Neuronal stem cell (in vitro differentiated cells): ENCODE measurements around the gene NME7.

Experiments
- DNase-seq: peaks from one replicate; pipeline ENCODE4 v3.0.0-alpha.2; 2013; ENCODE audit warnings: low spot score
- H2AFZ ChIP-seq: one replicate; pipeline ENCODE4 v1.6.1; 2013; ENCODE audit warnings: mild to moderate bottlenecking, low read length, inconsistent platforms
- H2AK5ac ChIP-seq: 2 replicates; pipeline ENCODE4 v1.6.1; 2013; ENCODE audit warnings: low read depth, mild to moderate bottlenecking, inconsistent platforms, low read length, moderate library complexity, mixed read lengths
- H2BK120ac ChIP-seq: 2 replicates; pipeline ENCODE4 v1.6.1; 2013; ENCODE audit warnings: low read depth, mild to moderate bottlenecking, inconsistent platforms, low read length, moderate library complexity, mixed read lengths
- H2BK12ac ChIP-seq: one replicate; pipeline ENCODE4 v1.6.1; 2013; ENCODE audit warnings: low read length, inconsistent platforms
- H2BK15ac ChIP-seq: 2 replicates; pipeline ENCODE4 v1.6.1; 2013; ENCODE audit warnings: mild to moderate bottlenecking, low read length, inconsistent platforms, mixed read lengths
- H2BK5ac ChIP-seq: one replicate; pipeline ENCODE4 v1.6.1; 2013; ENCODE audit warnings: inconsistent platforms, mild to moderate bottlenecking, low read length, moderate library complexity
- H3K14ac ChIP-seq: one replicate; pipeline ENCODE4 v1.6.1; 2013; ENCODE audit warnings: low read length, inconsistent platforms
- H3K18ac ChIP-seq: 2 replicates; pipeline ENCODE4 v1.6.1; 2013; ENCODE audit warnings: low read length, inconsistent platforms
- H3K23ac ChIP-seq: 2 replicates; pipeline ENCODE4 v1.6.1; 2013; ENCODE audit warnings: low read depth, mild to moderate bottlenecking, mixed read lengths, low read length, inconsistent platforms; ENCODE audit not compliant: poor library complexity
- H3K27ac ChIP-seq: replicated peaks from 3 replicates; pipeline ENCODE4 v1.5.1; 2013; ENCODE audit warnings: low read length, inconsistent platforms
- H3K27me3 ChIP-seq, 3 experiments: 2 replicates each; pipeline ENCODE4 v1.6.1; 2013; ENCODE audit warnings: low read length in 3 of 3, mild to moderate bottlenecking in 2 of 3, inconsistent platforms in 1 of 3, low read depth in 1 of 3, mixed read lengths in 1 of 3, moderate library complexity in 1 of 3; ENCODE audit not compliant: control insufficient read depth in 3 of 3, insufficient read depth in 3 of 3
- H3K36me3 ChIP-seq, 2 donors: replicated peaks in 1 of 2; 2 replicates each; pipeline ENCODE4 v1.6.1; 2013; ENCODE audit warnings: low read length in 2 of 2; ENCODE audit not compliant: control insufficient read depth in 2 of 2, insufficient read depth in 2 of 2
- H3K4ac ChIP-seq: 2 replicates; pipeline ENCODE4 v1.6.1; 2013; ENCODE audit warnings: inconsistent platforms, mild to moderate bottlenecking, low read length, moderate library complexity
- H3K4me1 ChIP-seq, 2 donors: 1 replicate in 1 of 2; 2 replicates in 1 of 2; pipeline ENCODE4 v1.6.1; 2013; ENCODE audit warnings: low read length in 2 of 2, low read depth in 1 of 2; ENCODE audit not compliant: control insufficient read depth in 2 of 2, insufficient read depth in 1 of 2
- H3K4me2 ChIP-seq: one replicate; pipeline ENCODE4 v1.6.1; 2013; ENCODE audit warnings: mild to moderate bottlenecking, low read length, inconsistent platforms; ENCODE audit not compliant: insufficient read depth, poor library complexity, severe bottlenecking
- H3K4me3 ChIP-seq, 2 donors: 2 replicates each; pipeline ENCODE4 v1.5.1; 2013; ENCODE audit warnings: low read length in 2 of 2, mild to moderate bottlenecking in 2 of 2, inconsistent platforms in 1 of 2, moderate library complexity in 1 of 2
- H3K79me1 ChIP-seq: one replicate; pipeline ENCODE4 v1.6.1; 2013; ENCODE audit warnings: low read depth, mild to moderate bottlenecking, inconsistent platforms, low read length, moderate library complexity
- H3K9ac ChIP-seq: one replicate; pipeline ENCODE4 v1.6.1; 2013; ENCODE audit warnings: mild to moderate bottlenecking, low read depth, low read length, inconsistent platforms; ENCODE audit not compliant: poor library complexity
- H3K9me3 ChIP-seq, 2 donors: replicated peaks in 1 of 2; 2 replicates each; pipeline versions ENCODE3 to v1.6.1; 2013; ENCODE audit warnings: low read length in 2 of 2, mild to moderate bottlenecking in 2 of 2, inconsistent platforms in 1 of 2, low read depth in 1 of 2, mixed read lengths in 1 of 2, moderate library complexity in 1 of 2; ENCODE audit not compliant: control insufficient read depth in 2 of 2, insufficient read depth in 1 of 2
- H4K8ac ChIP-seq: one replicate; pipeline ENCODE4 v1.6.1; 2013; ENCODE audit warnings: low read depth, mild to moderate bottlenecking, inconsistent platforms, low read length, moderate library complexity
- H4K91ac ChIP-seq: one replicate; pipeline ENCODE4 v1.6.1; 2013; ENCODE audit warnings: low read length, low read depth, mild to moderate bottlenecking, inconsistent platforms; ENCODE audit not compliant: poor library complexity
- WGBS, 2 donors: extraction: QIAGEN DNeasy Blood & Tissue Kit; methylation state at CpG; one replicate each; pipeline ENCODE4 v1.1.7; 2013; ENCODE audit warnings: missing lambda C conversion rate in 2 of 2, mixed read lengths in 1 of 2; ENCODE audit not compliant: insufficient read length in 2 of 2, insufficient replicate concordance in 1 of 2; ENCODE audit errors: extremely low coverage in 2 of 2; 5-methylcytosine and 5-hydroxymethylcytosine counted together

NME7 gene

DNA sequence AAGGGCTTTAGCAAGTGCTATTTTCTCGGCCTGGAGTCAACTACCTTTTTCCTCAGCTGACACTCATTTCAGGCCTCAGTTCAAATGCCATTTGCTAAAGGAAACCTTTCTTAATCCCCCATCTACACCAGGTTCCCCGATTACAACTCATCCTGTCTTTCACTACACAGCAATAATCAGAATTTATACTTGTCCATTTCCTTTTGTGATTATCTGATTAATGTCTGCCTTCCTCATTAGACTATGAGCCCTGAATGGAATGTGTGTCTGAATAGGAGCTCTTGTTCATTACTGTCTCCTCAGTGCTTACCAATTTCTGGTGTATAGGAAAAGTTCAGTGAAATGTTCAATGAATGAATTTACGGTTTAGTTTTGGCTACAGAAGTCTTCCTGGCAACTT, 224.3 kb downstream of the NME7 start:
- H3K27me3 ChIP-seq, result no peaks in the 10 kb centered on the region
- H3K4me3 ChIP-seq, result no peak overlapping the region
- H3K4me1 ChIP-seq, result peaks cover 0 to 4% of the 10 kb centered on the region in 2 donors
- no peaks in the 10 kb centered on the region for H3K36me3 ChIP-seq
- H2AK5ac ChIP-seq, result no peak overlapping the region
- H3K9ac ChIP-seq, result no peak overlapping the region
- no peak overlapping the region for H3K4me2 ChIP-seq
- no peak overlapping the region for H4K8ac ChIP-seq
- no peak overlapping the region for H2BK120ac ChIP-seq
- no peaks in the 10 kb centered on the region for H3K9me3 ChIP-seq
- no peak overlapping the region for H3K18ac ChIP-seq
- no peak overlapping the region for H3K14ac ChIP-seq
- no peak overlapping the region for H2AFZ ChIP-seq
- H3K79me1 ChIP-seq, result no peaks in the 10 kb centered on the region
- H3K4ac ChIP-seq, result no peak overlapping the region
- no CpG with 5 or more reads among the region's 3 CpGs for WGBS, 2 donors
- no peak overlapping the region for H4K91ac ChIP-seq
- H3K27ac ChIP-seq, result no peak overlapping the region
- H3K23ac ChIP-seq, result no peak overlapping the region
- no peak overlapping the region for H2BK5ac ChIP-seq
- H2BK12ac ChIP-seq, result no peak overlapping the region
- H2BK15ac ChIP-seq, result no peak overlapping the region
- no peak for DNase-seq

DNA sequence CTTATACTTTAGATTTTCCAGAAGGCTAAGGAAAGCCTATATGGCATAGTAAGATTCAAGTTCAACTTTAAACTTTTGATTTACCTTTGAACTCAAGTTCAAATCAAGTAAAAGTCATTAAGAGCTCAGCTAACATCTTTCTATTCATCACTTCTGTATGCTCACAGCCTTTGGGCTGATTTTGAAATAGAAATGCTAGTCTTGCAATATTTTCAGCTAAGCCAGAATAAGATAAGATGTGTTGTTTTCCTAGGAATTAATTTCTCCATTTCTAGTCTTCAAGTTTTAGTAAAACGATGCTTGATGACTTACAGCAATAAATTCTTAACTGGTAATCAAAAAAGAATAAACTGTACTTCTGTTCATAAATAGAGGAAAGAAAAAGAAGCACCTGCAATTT, 225.5 kb downstream of the NME7 start:
- no CpG with 5 or more reads among the region's 1 CpG for WGBS, 2 donors
- no peaks in the 10 kb centered on the region for H3K79me1 ChIP-seq
- H3K4ac ChIP-seq, result no peak overlapping the region

DNA sequence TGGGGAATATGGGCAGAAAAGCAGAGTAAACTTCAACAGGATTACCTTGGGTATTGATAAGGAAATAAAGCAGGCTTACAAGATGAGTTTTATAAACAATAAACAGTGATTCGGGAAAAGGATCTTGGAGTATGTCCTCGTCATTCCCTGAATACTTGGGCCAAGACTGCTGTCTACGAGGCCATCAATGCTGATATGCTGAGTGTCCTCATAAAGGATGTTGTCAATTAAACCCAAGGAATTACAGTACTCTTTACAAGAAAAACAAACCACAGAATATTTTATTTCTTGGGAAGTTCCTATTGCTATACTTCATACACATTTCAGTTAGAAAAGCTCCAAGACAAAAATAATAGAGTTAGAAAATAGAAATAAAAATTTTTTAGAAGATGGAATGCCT, 226.2 kb downstream of the NME7 start:
- no peak overlapping the region for H3K23ac ChIP-seq
- no peaks in the 10 kb centered on the region for H3K79me1 ChIP-seq
- H3K18ac ChIP-seq, result no peak overlapping the region
- H4K91ac ChIP-seq, result no peak overlapping the region
- H2BK120ac ChIP-seq, result no peak overlapping the region
- H2AK5ac ChIP-seq, result no peak overlapping the region
- H2BK5ac ChIP-seq, result no peak overlapping the region
- no peak overlapping the region for H3K14ac ChIP-seq
- no peaks in the 10 kb centered on the region for H3K9me3 ChIP-seq
- H3K27ac ChIP-seq, result no peak overlapping the region
- no peaks in the 10 kb centered on the region for H3K4me1 ChIP-seq
- no peak overlapping the region for H3K4me2 ChIP-seq
- H2AFZ ChIP-seq, result no peak overlapping the region
- H2BK15ac ChIP-seq, result no peak overlapping the region
- H4K8ac ChIP-seq, result no peak overlapping the region
- no peak overlapping the region for H3K4ac ChIP-seq
- no peak overlapping the region for H3K9ac ChIP-seq
- H3K36me3 ChIP-seq, result no peaks in the 10 kb centered on the region
- no peak overlapping the region for H2BK12ac ChIP-seq
- H3K4me3 ChIP-seq, result no peak overlapping the region
- WGBS, 2 donors, result no CpG with 5 or more reads among the region's 3 CpGs
- H3K27me3 ChIP-seq, result no peaks in the 10 kb centered on the region
- DNase-seq, result no peak

More for the DNA sequence above, 225.5 kb downstream of the NME7 start:
- Histone ChIP-seq H3K36me3 (no peaks in the 10 kb centered on the region), H3K14ac (no peak overlapping the region), H4K91ac (no peak overlapping the region), H2BK120ac (no peak overlapping the region), H3K27ac (no peak overlapping the region), H3K4me1 (peaks cover 0 to 4% of the 10 kb centered on the region in 2 donors), H2BK12ac (no peak overlapping the region), H3K27me3 (no peaks in the 10 kb centered on the region), H3K4me2 (no peak overlapping the region), H4K8ac (no peak overlapping the region), H2BK15ac (no peak overlapping the region), H3K23ac (no peak overlapping the region), H3K4me3 (no peak overlapping the region), H3K9me3 (no peaks in the 10 kb centered on the region), H2BK5ac (no peak overlapping the region), H2AFZ (no peak overlapping the region), H2AK5ac (no peak overlapping the region), H3K9ac (no peak overlapping the region), H3K18ac (no peak overlapping the region)
- no peak for DNase-seq

DNA sequence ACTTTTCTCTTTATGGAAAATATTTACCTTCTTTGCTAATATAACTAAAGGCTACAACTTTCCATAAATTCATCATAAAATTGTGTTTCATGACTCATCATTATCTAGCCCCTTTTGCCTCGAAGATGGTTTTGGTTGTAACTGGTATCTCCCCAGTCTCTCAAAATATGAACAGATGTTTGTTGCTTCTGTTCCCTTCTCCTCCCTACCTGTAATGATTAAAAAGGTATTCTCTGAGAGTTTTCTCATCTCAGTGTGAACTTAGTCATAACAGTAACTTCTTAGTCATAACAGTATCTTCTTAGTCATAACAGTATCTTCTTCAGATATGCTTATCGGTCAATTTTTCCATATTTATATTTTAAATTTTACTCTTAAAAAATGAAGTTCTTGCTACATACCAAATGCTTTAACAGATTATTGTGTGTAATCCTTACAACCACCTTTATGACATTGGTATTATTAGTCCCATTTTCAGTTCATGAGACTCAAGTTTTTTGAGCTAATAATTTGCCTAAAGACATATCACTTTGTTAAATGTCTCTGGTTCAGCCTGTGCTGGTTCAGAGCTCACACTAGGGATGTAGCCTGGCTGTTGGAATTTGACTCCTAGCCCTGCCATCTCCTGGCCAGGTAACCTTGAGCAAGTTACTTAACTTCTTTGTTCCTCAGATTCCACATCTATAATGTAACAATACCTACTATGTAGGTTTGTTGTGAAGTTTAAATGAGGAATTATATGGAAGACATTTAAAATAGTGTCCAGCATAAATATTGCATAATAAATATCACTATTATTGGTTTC, 228.5 kb downstream of the NME7 start:
- Histone ChIP-seq H2BK5ac (no peak overlapping the region), H3K4ac (no peak overlapping the region), H3K4me1 (no peaks in the 10 kb centered on the region), H3K79me1 (no peaks in the 10 kb centered on the region), H3K27ac (no peak overlapping the region), H2BK120ac (no peak overlapping the region), H2BK12ac (no peak overlapping the region), H3K9ac (no peak overlapping the region), H3K9me3 (no peaks in the 10 kb centered on the region), H2BK15ac (no peak overlapping the region), H4K8ac (no peak overlapping the region), H3K36me3 (no peaks in the 10 kb centered on the region), H3K4me2 (no peak overlapping the region), H3K18ac (no peak overlapping the region), H2AK5ac (no peak overlapping the region), H2AFZ (no peak overlapping the region), H3K27me3 (no peaks in the 10 kb centered on the region), H3K4me3 (no peak overlapping the region), H3K14ac (no peak overlapping the region), H3K23ac (no peak overlapping the region), H4K91ac (no peak overlapping the region)
- no peak for DNase-seq
- WGBS, 2 donors, result no CpG with 5 or more reads among the region's 2 CpGs
